GM19324 (cell line): ENCODE results near the gene FCMR.

Source experiments
- ATAC-seq: cut with Tn5 transposase; IDR thresholded peaks from one replicate; pipeline ENCODE4 v1.9.1; 2021; ENCODE audit warnings: mild to moderate bottlenecking, moderate library complexity; ENCODE audit not compliant: unreplicated experiment, low FRiP score

The FCMR gene

GRCh38 chr1:206921772-206922265 lies at the start of gene FCMR:
TSS of gene FCMR (minus strand) at chr1:206921941. CDS start at chr1:206921854, 87 bp downstream.
- ATAC-seq = no peak

GRCh38 chr1:206971029-206971655 lies 49.4 kb upstream of the FCMR start:
- ATAC-seq = no peak

- no peak for ATAC-seq
Observed at GRCh38 chr1:206970446-206970845, 48.7 kb upstream of the FCMR start, which contains the start of gene FCAMR. TSS of gene FCAMR (minus strand) at chr1:206970460. CDS start at chr1:206970125, 335 bp downstream.

GRCh38 chr1:206969090-206969489 lies 47.3 kb upstream of the FCMR start:
- no peak for ATAC-seq

- no peak for ATAC-seq
Observed at GRCh38 chr1:206967096-206967849, 45.5 kb upstream of the FCMR start.

- no peak for ATAC-seq
Observed at GRCh38 chr1:206965781-206966180, 44.0 kb upstream of the FCMR start.

GRCh38 chr1:206963740-206964139 lies 42.0 kb upstream of the FCMR start:
- no peak for ATAC-seq

GRCh38 chr1:206963119-206963712 lies 41.5 kb upstream of the FCMR start:
- ATAC-seq = no peak

GRCh38 chr1:206962272-206962671 lies 40.5 kb upstream of the FCMR start:
- ATAC-seq = no peak

GRCh38 chr1:206961668-206962067 lies 39.9 kb upstream of the FCMR start:
- no peak for ATAC-seq

- ATAC-seq = no peak
Observed at GRCh38 chr1:206960676-206961386, 39.1 kb upstream of the FCMR start.

GRCh38 chr1:206958144-206958543 lies 36.4 kb upstream of the FCMR start:
- no peak for ATAC-seq

- ATAC-seq = no peak
Observed at GRCh38 chr1:206957639-206958038, 35.9 kb upstream of the FCMR start.

- ATAC-seq = no peak
Observed at GRCh38 chr1:206955476-206956451, 34.0 kb upstream of the FCMR start.

GRCh38 chr1:206954459-206955342 lies 33.0 kb upstream of the FCMR start:
- no peak for ATAC-seq

- no peak for ATAC-seq
Observed at GRCh38 chr1:206953626-206954025, 31.9 kb upstream of the FCMR start.

GRCh38 chr1:206953126-206953525 lies 31.4 kb upstream of the FCMR start:
- no peak for ATAC-seq

GRCh38 chr1:206952171-206952570 lies 30.4 kb upstream of the FCMR start:
- no peak for ATAC-seq
